Activated naive CD4-positive, alpha-beta T cell treated with anti-CD3 and anti-CD28 coated beads for 36 hours (primary cell): ENCODE measurements around the gene CCDC178. TPM values are rescaled to one million over a fixed set of nuclear protein-coding genes. Genes with fewer than 3 reads are reported as not detected.
"Not testable (repeated sequence)": the region's sequence is repeated elsewhere in the genome, so short reads cannot be mapped to it uniquely, and the experiment has no call there.

Source experiments
- CTCF ChIA-PET: fragments of 350-600 bp; sonication (Branson Sonifier 250); formaldehyde crosslinking; loops from one replicate; lab custom pipeline; 2021; ENCODE audit warnings: antibody characterized with exemption; lab: Charles Lee
- DNase-seq: peaks from one replicate; pipeline ENCODE4 v3.0.0-alpha.2; 2020
- H3K27ac Mint-ChIP-seq: one replicate; pipeline ENCODE4 v1.8.0; 2021; ENCODE audit warnings: mild to moderate bottlenecking, mixed read lengths
- H3K27me3 Mint-ChIP-seq: one replicate; pipeline ENCODE4 v1.8.0; 2021; ENCODE audit warnings: low read depth, mixed read lengths
- H3K36me3 Mint-ChIP-seq: one replicate; pipeline ENCODE4 v1.8.0; 2021; ENCODE audit warnings: low read depth, mixed read lengths
- H3K4me1 Mint-ChIP-seq: one replicate; pipeline ENCODE4 v1.8.0; 2021; ENCODE audit warnings: low read depth, mixed read lengths
- H3K4me3 Mint-ChIP-seq: one replicate; pipeline ENCODE4 v1.8.0; 2021; ENCODE audit warnings: mild to moderate bottlenecking, moderate library complexity, mixed read lengths
- H3K9me3 Mint-ChIP-seq: one replicate; pipeline ENCODE4 v1.8.0; 2021; ENCODE audit warnings: mixed read lengths
- intact Hi-C: fragments of 100-400 bp; cut with micrococcal nuclease; formaldehyde crosslinking; loops from one replicate; pipeline ENCODE4 v1.15.1; 2023
- total RNA-seq, 2 experiments: library from RNA; stranded (reverse); gene quantifications; one replicate each; pipeline ENCODE4 v1.2.3, GENCODE V29; 2021

Gene CCDC178
- total RNA-seq, 2 experiments from 2014 or later, result not detected

- Mint-ChIP-seq H3K4me3 (no peak overlapping the region), H3K27ac (no peak overlapping the region), H3K4me1 (no peaks in the 10 kb centered on the region), H3K9me3 (no peaks in the 10 kb centered on the region), H3K27me3 (no peaks in the 10 kb centered on the region), H3K36me3 (no peaks in the 10 kb centered on the region)
- CTCF ChIA-PET, result no interaction called here
- intact Hi-C loops, result no loop called here
- DNase-seq, result no peak
Observed at GRCh38 chr18:33184175-33184574, 256.3 kb downstream of the CCDC178 start.

GRCh38 chr18:33183136-33183535, 257.4 kb downstream of the CCDC178 start:
- Mint-ChIP-seq H3K4me1 (no peaks in the 10 kb centered on the region), H3K27ac (no peak overlapping the region), H3K36me3 (no peaks in the 10 kb centered on the region), H3K9me3 (no peaks in the 10 kb centered on the region), H3K27me3 (no peaks in the 10 kb centered on the region), H3K4me3 (no peak overlapping the region)
- CTCF ChIA-PET, result no interaction called here
- no peak for DNase-seq
- intact Hi-C loops, result no loop called here

DNA sequence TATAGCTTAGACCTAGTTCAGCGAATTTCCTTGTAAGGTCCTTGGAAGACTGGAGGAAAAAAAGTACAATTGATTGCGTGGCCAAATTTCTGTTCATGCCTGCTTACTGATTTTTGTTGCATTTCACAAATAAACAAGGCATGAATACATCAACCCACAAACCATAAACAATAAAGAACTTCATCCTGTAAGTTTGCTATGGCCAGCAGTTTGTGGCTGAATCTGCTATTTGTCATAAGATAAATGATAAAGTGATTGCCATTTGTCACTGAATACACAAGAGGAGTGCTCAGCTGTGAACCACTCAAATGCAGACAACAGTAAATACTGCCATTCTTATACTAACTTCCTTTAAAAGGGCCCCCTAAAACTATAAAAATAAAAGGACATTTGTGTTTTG, 259.5 kb downstream of the CCDC178 start:
- no peaks in the 10 kb centered on the region for H3K36me3 Mint-ChIP-seq
- no peak for DNase-seq
- intact Hi-C loops, result no loop called here
- no peaks in the 10 kb centered on the region for H3K27me3 Mint-ChIP-seq
- H3K27ac Mint-ChIP-seq, result no peak overlapping the region
- no peak overlapping the region for H3K4me3 Mint-ChIP-seq
- no peaks in the 10 kb centered on the region for H3K4me1 Mint-ChIP-seq
- H3K9me3 Mint-ChIP-seq, result no peaks in the 10 kb centered on the region
- CTCF ChIA-PET, result no interaction called here

DNA sequence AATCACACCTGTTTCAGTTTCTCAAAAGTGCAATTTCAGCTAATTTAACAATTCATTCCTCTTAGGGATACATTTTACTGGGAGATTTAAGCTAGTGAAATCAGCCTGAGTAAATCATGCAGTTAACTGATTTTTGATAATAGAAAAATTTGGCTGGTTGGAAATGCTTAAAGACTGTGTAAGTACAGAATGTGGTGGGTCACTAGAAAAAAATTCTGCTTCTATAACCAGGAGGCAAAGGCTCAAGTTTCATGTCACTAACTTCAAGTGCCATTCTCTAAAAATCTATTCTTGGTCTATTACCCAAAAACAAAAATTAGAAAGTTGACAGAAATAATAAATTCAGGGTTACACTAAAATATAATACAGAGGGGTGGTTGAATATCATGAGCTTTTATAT, 271.3 kb downstream of the CCDC178 start:
- intact Hi-C loops, result no loop called here
- Mint-ChIP-seq H3K36me3 (no peaks in the 10 kb centered on the region), H3K9me3 (peaks cover 4% of the 10 kb centered on the region), H3K4me3 (no peak overlapping the region), H3K4me1 (no peaks in the 10 kb centered on the region), H3K27me3 (no peaks in the 10 kb centered on the region), H3K27ac (no peak overlapping the region)
- DNase-seq, result no peak
- CTCF ChIA-PET, result no interaction called here

DNA sequence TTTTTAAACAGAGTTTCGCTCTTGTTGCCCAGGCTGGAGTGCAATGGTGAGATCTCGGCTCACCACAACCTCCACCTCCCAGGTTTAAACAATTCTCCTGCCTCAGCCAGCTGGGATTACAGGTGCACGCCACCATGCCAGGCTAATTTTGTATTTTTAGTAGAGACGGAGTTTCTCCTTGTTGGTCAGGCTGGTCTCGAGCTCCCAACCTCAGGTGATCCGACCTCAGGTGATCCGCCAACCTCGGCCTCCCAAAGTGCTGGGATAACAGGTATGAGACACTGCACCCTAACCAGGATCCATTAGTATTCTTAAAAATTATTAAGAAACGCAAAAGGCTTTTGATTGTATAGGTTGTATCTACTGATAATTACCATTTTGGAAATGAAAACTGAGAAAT, 276.4 kb downstream of the CCDC178 start:
- H3K4me1 Mint-ChIP-seq, H3K27me3 Mint-ChIP-seq, CTCF ChIA-PET, DNase-seq, H3K27ac Mint-ChIP-seq, H3K9me3 Mint-ChIP-seq, H3K36me3 Mint-ChIP-seq, H3K4me3 Mint-ChIP-seq, intact Hi-C loops: not testable (repeated sequence)

DNA sequence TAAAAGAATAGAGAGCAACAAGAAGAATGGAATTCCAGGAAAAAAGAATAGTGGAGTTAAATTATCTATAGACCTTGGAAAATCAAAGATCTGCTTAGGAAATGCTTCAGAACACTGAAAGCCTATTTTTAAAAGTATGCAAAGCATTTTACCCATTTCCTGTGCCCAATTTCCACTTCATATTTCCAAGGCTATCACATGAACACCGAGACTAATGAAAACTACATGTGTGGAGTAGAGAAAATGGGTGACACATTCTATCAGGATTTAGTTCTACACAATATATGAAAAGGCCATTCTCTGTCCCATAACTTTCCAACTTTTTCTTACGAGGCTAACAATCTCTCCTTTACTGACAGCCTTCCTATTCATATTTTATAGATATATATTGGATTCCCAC, 279.4 kb downstream of the CCDC178 start:
- Mint-ChIP-seq H3K4me3 (no peak overlapping the region), H3K36me3 (no peaks in the 10 kb centered on the region), H3K4me1 (no peaks in the 10 kb centered on the region), H3K27ac (no peak overlapping the region), H3K9me3 (peaks cover 5% of the 10 kb centered on the region), H3K27me3 (no peaks in the 10 kb centered on the region)
- CTCF ChIA-PET, result no interaction called here
- intact Hi-C loops, result no loop called here
- no peak for DNase-seq

DNA sequence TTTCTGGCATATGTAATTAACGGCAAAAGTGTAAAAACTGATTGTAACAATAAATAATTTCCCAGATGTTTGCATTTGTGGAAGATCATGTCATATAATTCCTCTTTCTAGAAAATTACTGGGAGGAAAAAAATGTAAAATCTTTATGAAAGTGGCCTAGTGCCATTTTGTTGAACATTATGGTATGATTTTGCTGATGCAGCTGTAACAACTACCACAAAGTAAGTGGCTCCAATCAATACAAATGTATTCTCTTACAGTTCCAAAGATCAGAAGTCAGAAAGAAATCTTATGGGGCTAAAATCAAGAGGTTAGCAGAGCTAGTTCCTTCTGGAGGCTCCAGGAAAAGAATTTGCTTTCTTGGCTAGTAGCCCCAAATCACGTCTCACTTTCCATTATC, 281.4 kb downstream of the CCDC178 start:
- no peaks in the 10 kb centered on the region for H3K27me3 Mint-ChIP-seq
- no peak for DNase-seq
- CTCF ChIA-PET, result no interaction called here
- intact Hi-C loops, result no loop called here
- H3K4me1 Mint-ChIP-seq, result no peaks in the 10 kb centered on the region
- no peak overlapping the region for H3K27ac Mint-ChIP-seq
- H3K36me3 Mint-ChIP-seq, result no peaks in the 10 kb centered on the region
- H3K9me3 Mint-ChIP-seq, result peaks cover 5% of the 10 kb centered on the region
- no peak overlapping the region for H3K4me3 Mint-ChIP-seq

- CTCF ChIA-PET, result no interaction called here
- Mint-ChIP-seq H3K27ac (no peak overlapping the region), H3K4me3 (no peak overlapping the region), H3K9me3 (peaks cover 5% of the 10 kb centered on the region), H3K36me3 (no peaks in the 10 kb centered on the region), H3K27me3 (no peaks in the 10 kb centered on the region), H3K4me1 (no peaks in the 10 kb centered on the region)
- intact Hi-C loops, result no loop called here
- no peak for DNase-seq
Observed at GRCh38 chr18:33157893-33158292, 282.6 kb downstream of the CCDC178 start.

DNA sequence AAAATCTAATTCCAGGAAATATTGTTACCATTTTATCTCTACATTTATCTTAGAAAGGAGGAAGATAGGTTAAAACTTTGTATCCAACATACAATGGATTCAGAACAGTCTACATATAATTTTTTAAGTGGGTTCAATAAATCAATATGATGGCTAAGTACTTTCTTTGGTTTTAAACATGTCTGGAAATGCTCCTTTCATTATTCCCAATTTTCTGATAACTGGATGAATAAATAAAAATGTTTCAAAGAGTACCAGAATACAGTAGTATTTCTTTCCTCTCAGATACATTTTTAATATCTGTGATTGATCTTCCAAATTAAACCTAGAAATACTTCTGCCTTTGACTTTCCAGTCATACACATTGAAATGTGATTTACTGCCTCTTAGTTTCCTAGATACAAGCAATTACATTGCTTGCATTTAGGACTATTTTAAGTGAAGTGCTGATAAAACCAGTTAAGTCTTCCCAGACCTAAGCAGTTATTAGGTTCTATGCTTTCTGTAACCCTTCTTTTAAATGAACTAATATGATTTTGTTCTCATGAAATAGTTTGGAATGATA, 283.5 kb downstream of the CCDC178 start:
- no peak for DNase-seq
- CTCF ChIA-PET, result interaction anchor here (0.7 kb wide), 1 partner anchor 785 kb away, joined by 3 read pairs; no protein-coding TSS in a partner anchor
- Mint-ChIP-seq H3K27ac (no peak overlapping the region), H3K9me3 (peaks cover 2% of the 10 kb centered on the region), H3K4me3 (no peak overlapping the region), H3K27me3 (no peaks in the 10 kb centered on the region), H3K4me1 (no peaks in the 10 kb centered on the region), H3K36me3 (no peaks in the 10 kb centered on the region)
- intact Hi-C loops, result no loop called here

DNA sequence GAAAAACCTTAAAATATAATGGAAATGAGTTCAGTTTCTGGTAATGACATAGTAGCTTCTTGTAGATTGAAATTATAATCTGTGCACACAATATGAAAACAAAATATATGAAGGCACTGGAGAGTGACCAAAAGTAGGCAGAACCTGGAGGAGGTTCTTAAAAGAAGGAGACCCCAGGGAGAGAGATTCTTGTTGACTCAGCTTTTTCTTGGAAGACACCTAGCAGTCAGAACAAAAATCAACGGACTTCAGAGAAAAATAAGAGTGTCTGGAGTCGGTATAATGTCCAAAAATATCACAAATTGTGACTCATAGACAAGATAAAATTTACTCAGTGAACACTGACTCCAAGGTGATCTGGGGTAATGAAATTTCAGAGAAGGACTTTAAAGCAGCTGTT, 286.5 kb downstream of the CCDC178 start:
- no peaks in the 10 kb centered on the region for H3K27me3 Mint-ChIP-seq
- CTCF ChIA-PET, result no interaction called here
- no peaks in the 10 kb centered on the region for H3K4me1 Mint-ChIP-seq
- H3K36me3 Mint-ChIP-seq, result no peaks in the 10 kb centered on the region
- H3K9me3 Mint-ChIP-seq, result peaks cover 2% of the 10 kb centered on the region
- intact Hi-C loops, result no loop called here
- no peak for DNase-seq
- no peak overlapping the region for H3K4me3 Mint-ChIP-seq
- H3K27ac Mint-ChIP-seq, result no peak overlapping the region

- no peak overlapping the region for H3K4me3 Mint-ChIP-seq
- no peak for DNase-seq
- CTCF ChIA-PET, result no interaction called here
- H3K27me3 Mint-ChIP-seq, result no peaks in the 10 kb centered on the region
- H3K4me1 Mint-ChIP-seq, result no peaks in the 10 kb centered on the region
- intact Hi-C loops, result no loop called here
- H3K36me3 Mint-ChIP-seq, result no peaks in the 10 kb centered on the region
- H3K9me3 Mint-ChIP-seq, result peaks cover 3% of the 10 kb centered on the region
- H3K27ac Mint-ChIP-seq, result no peak overlapping the region
Observed at GRCh38 chr18:33152376-33152775, 288.1 kb downstream of the CCDC178 start.

- H3K27me3 Mint-ChIP-seq, H3K4me1 Mint-ChIP-seq, H3K9me3 Mint-ChIP-seq, DNase-seq, H3K4me3 Mint-ChIP-seq, H3K27ac Mint-ChIP-seq, intact Hi-C loops, H3K36me3 Mint-ChIP-seq, CTCF ChIA-PET: not testable (repeated sequence)
Observed at GRCh38 chr18:33147811-33148210, 292.7 kb downstream of the CCDC178 start.

DNA sequence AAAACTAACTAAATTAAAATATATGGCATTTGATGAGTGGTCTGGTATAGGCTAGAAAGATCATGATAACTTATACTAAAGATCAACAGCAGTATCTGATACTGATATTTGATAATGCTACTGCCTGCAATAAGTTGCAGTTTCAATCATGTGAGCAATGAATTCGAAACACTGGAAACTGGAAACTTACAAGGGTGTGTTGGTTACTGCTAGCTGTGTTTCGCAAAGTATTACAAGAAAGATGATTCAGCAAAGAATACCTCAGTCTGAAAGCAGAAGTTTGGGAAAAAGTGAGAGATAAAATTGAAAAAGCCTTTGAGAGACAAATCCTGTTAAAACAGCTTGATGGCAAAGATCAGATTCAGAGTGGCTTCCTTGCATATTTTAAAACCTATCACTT, 294.5 kb downstream of the CCDC178 start:
- no peaks in the 10 kb centered on the region for H3K4me1 Mint-ChIP-seq
- H3K27me3 Mint-ChIP-seq, result no peaks in the 10 kb centered on the region
- H3K36me3 Mint-ChIP-seq, result no peaks in the 10 kb centered on the region
- peaks cover 7% of the 10 kb centered on the region for H3K9me3 Mint-ChIP-seq
- intact Hi-C loops, result no loop called here
- H3K4me3 Mint-ChIP-seq, result no peak overlapping the region
- CTCF ChIA-PET, result no interaction called here
- no peak overlapping the region for H3K27ac Mint-ChIP-seq
- no peak for DNase-seq
